CD8-positive, alpha-beta memory T cell (primary cell): ENCODE results near the gene IP6K2. TPM values are rescaled to one million over a fixed set of nuclear protein-coding genes. Genes with fewer than 3 reads are reported as not detected.
A peak's percentile ranks its signal among the peaks of the same experiment; 100 is the strongest.

ENCODE experiments used
- CTCF ChIA-PET: fragments of 350-600 bp; sonication (Branson Sonifier 250); formaldehyde crosslinking; loops from one replicate; lab custom pipeline; 2021; ENCODE audit warnings: antibody characterized with exemption; lab: Charles Lee
- POLR2A ChIA-PET: fragments of 350-600 bp; sonication (Branson Sonifier 250); formaldehyde crosslinking; loops from one replicate; lab custom pipeline; 2021; ENCODE audit warnings: antibody characterized with exemption; lab: Charles Lee
- DNase-seq, 5 donors: peaks; one replicate each; pipeline versions ENCODE4 v3.0.0 to v3.0.0-alpha.2; 2020 to 2022; ENCODE audit warnings: mixed read lengths in 1 of 5
- H3K27ac ChIP-seq: one replicate; pipeline ENCODE4 v1.7.0; 2013; ENCODE audit warnings: low read depth, mild to moderate bottlenecking, low read length, moderate library complexity
- H3K27me3 ChIP-seq: 2 replicates; pipeline ENCODE4 v1.7.0; 2013; ENCODE audit warnings: low read length, mild to moderate bottlenecking; ENCODE audit not compliant: insufficient read depth, poor library complexity, severe bottlenecking
- H3K36me3 ChIP-seq: 2 replicates; pipeline ENCODE4 v1.7.0; 2013; ENCODE audit warnings: mild to moderate bottlenecking, low read length, moderate library complexity; ENCODE audit not compliant: insufficient read depth
- H3K4me1 ChIP-seq: 2 replicates; pipeline ENCODE4 v1.7.0; 2013; ENCODE audit warnings: mild to moderate bottlenecking, low read length, moderate library complexity; ENCODE audit not compliant: insufficient read depth
- H3K4me3 ChIP-seq: 2 replicates; pipeline ENCODE4 v1.7.0; 2013; ENCODE audit warnings: mild to moderate bottlenecking, low read length
- H3K9me3 ChIP-seq: 2 replicates; pipeline ENCODE4 v1.7.0; 2013; ENCODE audit warnings: mild to moderate bottlenecking, low read length
- H3K27ac Mint-ChIP-seq, 8 donors: one replicate each; pipeline ENCODE4 v1.8.0; 2020 to 2021; ENCODE audit warnings: mixed read lengths in 8 of 8, mild to moderate bottlenecking in 6 of 8, inconsistent platforms in 3 of 8, moderate library complexity in 3 of 8
- H3K27me3 Mint-ChIP-seq, 2 donors: one replicate each; pipeline ENCODE4 v1.8.0; 2020 to 2021; ENCODE audit warnings: mixed read lengths in 2 of 2, mild to moderate bottlenecking in 1 of 2, moderate library complexity in 1 of 2
- H3K36me3 Mint-ChIP-seq, 3 donors: one replicate each; pipeline ENCODE4 v1.8.0; 2020 to 2021; ENCODE audit warnings: mixed read lengths in 3 of 3, inconsistent platforms in 1 of 3, mild to moderate bottlenecking in 1 of 3
- H3K4me1 Mint-ChIP-seq, 3 donors: one replicate each; pipeline ENCODE4 v1.8.0; 2020 to 2021; ENCODE audit warnings: mixed read lengths in 3 of 3, inconsistent platforms in 1 of 3, mild to moderate bottlenecking in 1 of 3
- H3K4me3 Mint-ChIP-seq, 7 donors: one replicate each; pipeline ENCODE4 v1.8.0; 2020 to 2021; ENCODE audit warnings: mixed read lengths in 7 of 7, mild to moderate bottlenecking in 6 of 7, moderate library complexity in 4 of 7, inconsistent platforms in 2 of 7
- H3K9me3 Mint-ChIP-seq, 5 donors: one replicate each; pipeline ENCODE4 v1.8.0; 2020 to 2022; ENCODE audit warnings: mixed read lengths in 5 of 5, mild to moderate bottlenecking in 3 of 5, moderate library complexity in 2 of 5, inconsistent platforms in 1 of 5
- polyA plus RNA-seq: library from polyadenylated mRNA; unstranded; fragments of 300-500 nt; fragmentation: Illumina TruSeq; gene quantifications from one replicate; pipeline ENCODE4 v1.2.3, GENCODE V29; 2021
- total RNA-seq, 2 experiments: library from RNA; stranded (reverse); gene quantifications; one replicate each; pipeline ENCODE4 v1.2.3, GENCODE V29; 2021

The IP6K2 gene
- total and polyA plus RNA-seq, 3 experiments from 2014 or later = 43.9 to 50.5 (median 47.1) TPM

GRCh38 chr3:48696156-48696555, 20.9 kb downstream of the IP6K2 start:
- Histone ChIP-seq H3K27ac (no peak overlapping the region), H3K4me1 (peaks cover 18% of the 10 kb centered on the region), H3K27me3 (no peaks in the 10 kb centered on the region), H3K9me3 (no peaks in the 10 kb centered on the region), H3K4me3 (no peak overlapping the region), H3K36me3 (peaks cover 50% of the 10 kb centered on the region)
- CTCF ChIA-PET = interaction anchor here (0.6 to 1.4 kb wide), 2 partner anchors 10 to 1087 kb away, joined by 3 to 5 read pairs; partner anchors contain the start of gene NCKIPSD
- no peak for DNase-seq
- H3K36me3 Mint-ChIP-seq = peaks cover 6 to 76% (median 9%) of the 10 kb centered on the region in 3 donors
- no peaks in the 10 kb centered on the region for H3K27me3 Mint-ChIP-seq
- H3K27ac Mint-ChIP-seq = peak overlapping the region in 5 of 8 donors; percentile 10 to 60 (median 46)
- H3K9me3 Mint-ChIP-seq = no peaks in the 10 kb centered on the region
- no peak overlapping the region for H3K4me3 Mint-ChIP-seq
- POLR2A ChIA-PET = interaction anchor here (0.6 to 1.2 kb wide), 2 partner anchors 21 to 200 kb away, joined by 3 to 6 read pairs; partner anchors contain the start of gene IP6K2
- peaks cover 17 to 38% (median 30%) of the 10 kb centered on the region in 3 donors for H3K4me1 Mint-ChIP-seq

- Histone ChIP-seq H3K27ac (no peak overlapping the region), H3K4me3 (no peak overlapping the region), H3K4me1 (peaks cover 14% of the 10 kb centered on the region), H3K27me3 (no peaks in the 10 kb centered on the region), H3K9me3 (no peaks in the 10 kb centered on the region), H3K36me3 (peaks cover 54% of the 10 kb centered on the region)
- Mint-ChIP-seq H3K27ac (peak overlapping the region in 3 of 8 donors; percentile 42 to 80 (median 67)), H3K4me1 (peaks cover 17 to 33% (median 28%) of the 10 kb centered on the region in 3 donors), H3K9me3 (no peaks in the 10 kb centered on the region), H3K27me3 (no peaks in the 10 kb centered on the region), H3K36me3 (peaks cover 6 to 77% (median 11%) of the 10 kb centered on the region in 3 donors), H3K4me3 (no peak overlapping the region)
- ChIA-PET POLR2A (no interaction called here), CTCF (interaction anchor here (0.6 to 1.4 kb wide), 2 partner anchors 10 to 1086 kb away, joined by 3 to 5 read pairs; partner anchors contain the start of gene NCKIPSD)
- no peak for DNase-seq
These were observed 21.6 kb downstream of the IP6K2 start for GRCh38 chr3:48695393-48695753.

GRCh38 chr3:48694610-48695392, 22.2 kb downstream of the IP6K2 start:
- no peak overlapping the region for H3K4me3 ChIP-seq
- H3K27ac ChIP-seq = no peak overlapping the region
- POLR2A ChIA-PET = no interaction called here
- H3K9me3 ChIP-seq = no peaks in the 10 kb centered on the region
- H3K36me3 Mint-ChIP-seq = peaks cover 6 to 77% (median 11%) of the 10 kb centered on the region in 3 donors
- peaks cover 14 to 28% (median 22%) of the 10 kb centered on the region in 3 donors for H3K4me1 Mint-ChIP-seq
- DNase-seq = no peak
- H3K36me3 ChIP-seq = peaks cover 51% of the 10 kb centered on the region
- peaks cover 10% of the 10 kb centered on the region for H3K4me1 ChIP-seq
- CTCF ChIA-PET = no interaction called here
- H3K9me3 Mint-ChIP-seq = no peaks in the 10 kb centered on the region
- H3K27ac Mint-ChIP-seq = peak overlapping the region in 2 of 8 donors; percentile 50 to 82
- H3K27me3 ChIP-seq = no peaks in the 10 kb centered on the region
- H3K4me3 Mint-ChIP-seq = peak overlapping the region in 1 of 7 donors; percentile 78
- no peaks in the 10 kb centered on the region for H3K27me3 Mint-ChIP-seq

GRCh38 chr3:48693826-48694225, 23.2 kb downstream of the IP6K2 start:
- Histone ChIP-seq H3K36me3 (peaks cover 52% of the 10 kb centered on the region), H3K27me3 (no peaks in the 10 kb centered on the region), H3K4me1 (peaks cover 6% of the 10 kb centered on the region), H3K9me3 (no peaks in the 10 kb centered on the region), H3K27ac (no peak overlapping the region), H3K4me3 (no peak overlapping the region)
- Mint-ChIP-seq H3K4me1 (peaks cover 7 to 20% (median 14%) of the 10 kb centered on the region in 3 donors), H3K4me3 (no peak overlapping the region), H3K36me3 (peaks cover 4 to 79% (median 11%) of the 10 kb centered on the region in 3 donors), H3K9me3 (no peaks in the 10 kb centered on the region), H3K27ac (no peak overlapping the region), H3K27me3 (no peaks in the 10 kb centered on the region)
- CTCF ChIA-PET = no interaction called here
- POLR2A ChIA-PET = interaction anchor here (0.6 kb wide), 1 partner anchor 21 kb away, joined by 3 read pairs; no protein-coding TSS in a partner anchor
- no peak for DNase-seq

DNA sequence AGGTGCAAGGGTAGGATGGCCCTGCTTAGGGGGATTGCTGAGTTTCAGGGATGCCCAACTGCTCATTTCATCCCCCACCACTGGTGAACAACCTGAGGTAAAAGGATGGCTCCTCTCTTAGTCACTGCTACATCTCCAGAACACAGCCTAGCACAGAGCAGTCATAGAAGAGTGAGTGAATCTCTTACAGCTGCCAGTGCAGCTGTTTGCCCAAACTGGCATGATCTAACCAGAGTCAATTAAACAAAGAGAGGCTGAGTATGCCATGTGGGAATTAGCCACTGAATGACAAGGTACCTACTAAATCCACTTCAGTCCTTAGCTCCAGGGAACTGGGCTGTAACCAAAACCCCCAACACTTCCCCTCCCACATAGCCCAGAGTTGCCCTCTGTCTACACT, 24.5 kb downstream of the IP6K2 start:
- CTCF ChIA-PET = interaction anchor here (1.0 kb wide), 1 partner anchor 12 kb away, joined by 3 read pairs; no protein-coding TSS in a partner anchor
- Mint-ChIP-seq H3K27me3 (no peaks in the 10 kb centered on the region), H3K4me1 (peaks cover 6 to 11% (median 11%) of the 10 kb centered on the region in 3 donors), H3K36me3 (peaks cover 4 to 83% (median 11%) of the 10 kb centered on the region in 3 donors), H3K4me3 (no peak overlapping the region), H3K9me3 (no peaks in the 10 kb centered on the region), H3K27ac (peak overlapping the region in 4 of 8 donors; percentile 38 to 88 (median 69))
- POLR2A ChIA-PET = interaction anchor here (0.6 kb wide), 1 partner anchor 778 kb away, joined by 4 read pairs; the partner anchor contains the start of gene DAG1
- Histone ChIP-seq H3K4me3 (no peak overlapping the region), H3K27ac (no peak overlapping the region), H3K36me3 (peaks cover 63% of the 10 kb centered on the region), H3K9me3 (no peaks in the 10 kb centered on the region), H3K4me1 (no peaks in the 10 kb centered on the region), H3K27me3 (no peaks in the 10 kb centered on the region)
- no peak for DNase-seq

- ChIA-PET POLR2A (no interaction called here), CTCF (interaction anchor here (0.6 to 1.3 kb wide), 2 partner anchors 15 to 162 kb away, joined by 3 read pairs; no protein-coding TSS in a partner anchor)
- H3K27ac Mint-ChIP-seq = peak overlapping the region in 3 of 8 donors; percentile 59 to 80 (median 71)
- H3K4me3 Mint-ChIP-seq = peak overlapping the region in 1 of 7 donors; percentile 69
- no peaks in the 10 kb centered on the region for H3K9me3 Mint-ChIP-seq
- H3K27me3 ChIP-seq = no peaks in the 10 kb centered on the region
- no peak overlapping the region for H3K27ac ChIP-seq
- peaks cover 57% of the 10 kb centered on the region for H3K36me3 ChIP-seq
- H3K4me1 Mint-ChIP-seq = peaks cover 4 to 13% (median 12%) of the 10 kb centered on the region in 3 donors
- peaks cover 7% of the 10 kb centered on the region for H3K4me1 ChIP-seq
- no peaks in the 10 kb centered on the region for H3K27me3 Mint-ChIP-seq
- H3K4me3 ChIP-seq = no peak overlapping the region
- H3K9me3 ChIP-seq = no peaks in the 10 kb centered on the region
- H3K36me3 Mint-ChIP-seq = peaks cover 4 to 83% (median 11%) of the 10 kb centered on the region in 3 donors
- no peak for DNase-seq
These were observed 26.1 kb downstream of the IP6K2 start for GRCh38 chr3:48690846-48691458.

- Mint-ChIP-seq H3K4me1 (peaks cover 12 to 21% (median 17%) of the 10 kb centered on the region in 3 donors), H3K36me3 (peaks cover 2 to 77% (median 11%) of the 10 kb centered on the region in 3 donors), H3K27me3 (no peaks in the 10 kb centered on the region), H3K9me3 (no peaks in the 10 kb centered on the region), H3K27ac (peak overlapping the region in 1 of 8 donors; percentile 32), H3K4me3 (no peak overlapping the region)
- no peak overlapping the region for H3K4me3 ChIP-seq
- no peaks in the 10 kb centered on the region for H3K9me3 ChIP-seq
- ChIA-PET POLR2A (no interaction called here), CTCF (no interaction called here)
- peaks cover 49% of the 10 kb centered on the region for H3K36me3 ChIP-seq
- peaks cover 16% of the 10 kb centered on the region for H3K4me1 ChIP-seq
- DNase-seq = no peak
- no peak overlapping the region for H3K27ac ChIP-seq
- H3K27me3 ChIP-seq = no peaks in the 10 kb centered on the region
These were observed 27.6 kb downstream of the IP6K2 start for GRCh38 chr3:48689384-48689783.
